Tibial artery (tissue), 4 donors: ENCODE data around the gene SDC3.

ENCODE experiments used
- DNase-seq, 2 donors: peaks; one replicate each; pipeline ENCODE4 v3.0.0-alpha.2; 2019
- H3K27ac ChIP-seq, 2 donors: fragments of 200-600 bp; sonication (generic) in 1 of 2; 1 replicate in 1 of 2; 2 replicates in 1 of 2; pipeline ENCODE4 v1.5.1; 2018 to 2019; ENCODE audit warnings: mild to moderate bottlenecking in 1 of 2
- H3K27me3 ChIP-seq, 2 donors: fragments of 200-600 bp; sonication (generic) in 1 of 2; one replicate each; pipeline versions ENCODE4 v1.5.1 to v1.6.0; 2016 to 2019
- H3K36me3 ChIP-seq, 3 donors: fragments of 200-600 bp; sonication (generic) in 2 of 3; one replicate each; pipeline ENCODE4 v1.5.1; 2016 to 2019; ENCODE audit warnings: mild to moderate bottlenecking in 2 of 3
- H3K4me1 ChIP-seq, 4 donors: fragments of 200-600 bp; sonication (generic) in 2 of 4; 1 replicate in 3 of 4; 2 replicates in 1 of 4; pipeline ENCODE4 v1.5.1; 2016 to 2019
- H3K4me3 ChIP-seq, 2 donors: fragments of 200-600 bp; sonication (generic) in 1 of 2; 1 replicate in 1 of 2; 2 replicates in 1 of 2; pipeline ENCODE4 v1.5.1; 2018 to 2019; ENCODE audit warnings: mild to moderate bottlenecking in 2 of 2
- H3K9me3 ChIP-seq, 3 donors: fragments of 200-600 bp; sonication (generic) in 1 of 3; one replicate each; pipeline ENCODE4 v1.5.1; 2016 to 2019
- CTCF ChIP-seq, 2 experiments: fragments of 200-600 bp in 1 of 2; fragments of 450-650 bp in 1 of 2; IDR thresholded peaks; one replicate each; pipeline ENCODE4 v1.5.1; 2017 to 2019; ENCODE audit warnings: antibody characterized with exemption in 2 of 2, mild to moderate bottlenecking in 1 of 2, moderate library complexity in 1 of 2
- intact Hi-C: fragments of 100-400 bp; cut with DNase I; formaldehyde crosslinking; loops from one replicate; pipeline ENCODE4 v1.15.0; 2023; ENCODE audit warnings: low total_unique reads

The SDC3 gene

GRCh38 chr1:30930631-30931173, 22.1 kb upstream of the SDC3 start:
- Histone ChIP-seq H3K4me3 (no peak overlapping the region), H3K27me3 (no peaks in the 10 kb centered on the region), H3K4me1 (peaks cover 0 to 7% (median 0%) of the 10 kb centered on the region in 4 donors), H3K36me3 (peaks cover 19 to 45% (median 31%) of the 10 kb centered on the region in 3 donors), H3K27ac (no peak overlapping the region), H3K9me3 (no peaks in the 10 kb centered on the region)
- intact Hi-C loops, result no loop called here
- TF ChIP-seq CTCF (IDR thresholded peaks at IDR 0.05), result no peak
- no peak for DNase-seq

GRCh38 chr1:30929944-30930525, 21.5 kb upstream of the SDC3 start:
- Histone ChIP-seq H3K27me3 (no peaks in the 10 kb centered on the region), H3K27ac (no peak overlapping the region), H3K36me3 (peaks cover 14 to 40% (median 28%) of the 10 kb centered on the region in 3 donors), H3K4me3 (no peak overlapping the region), H3K4me1 (peaks cover 0 to 7% (median 0%) of the 10 kb centered on the region in 4 donors), H3K9me3 (no peaks in the 10 kb centered on the region)
- TF ChIP-seq CTCF (IDR thresholded peaks at IDR 0.05), result no peak
- no peak for DNase-seq
- intact Hi-C loops, result no loop called here

- H3K4me1 ChIP-seq, result peaks cover 0 to 7% (median 0%) of the 10 kb centered on the region in 4 donors
- H3K4me3 ChIP-seq, result no peak overlapping the region
- peaks cover 8 to 33% (median 21%) of the 10 kb centered on the region in 3 donors for H3K36me3 ChIP-seq
- peaks cover 0 to 6% of the 10 kb centered on the region in 2 donors for H3K27me3 ChIP-seq
- no peak overlapping the region for H3K27ac ChIP-seq
- TF ChIP-seq CTCF (IDR thresholded peaks at IDR 0.05), result peak; percentile 67 to 75
- intact Hi-C loops, result no loop called here
- no peak for DNase-seq
- no peaks in the 10 kb centered on the region for H3K9me3 ChIP-seq
These were observed 20.8 kb upstream of the SDC3 start for GRCh38 chr1:30929135-30929889.

GRCh38 chr1:30928789-30929134, 20.2 kb upstream of the SDC3 start:
- peaks cover 0 to 7% (median 0%) of the 10 kb centered on the region in 4 donors for H3K4me1 ChIP-seq
- TF ChIP-seq CTCF (IDR thresholded peaks at IDR 0.05), result no peak
- no peak for DNase-seq
- H3K9me3 ChIP-seq, result no peaks in the 10 kb centered on the region
- H3K27ac ChIP-seq, result no peak overlapping the region
- H3K4me3 ChIP-seq, result no peak overlapping the region
- peaks cover 0 to 6% of the 10 kb centered on the region in 2 donors for H3K27me3 ChIP-seq
- intact Hi-C loops, result no loop called here
- peaks cover 4 to 28% (median 16%) of the 10 kb centered on the region in 3 donors for H3K36me3 ChIP-seq

GRCh38 chr1:30928171-30928570, 19.6 kb upstream of the SDC3 start:
- Histone ChIP-seq H3K36me3 (peaks cover 4 to 22% (median 10%) of the 10 kb centered on the region in 3 donors), H3K4me3 (no peak overlapping the region), H3K27me3 (peaks cover 0 to 6% of the 10 kb centered on the region in 2 donors), H3K27ac (no peak overlapping the region), H3K4me1 (peaks cover 0 to 7% (median 0%) of the 10 kb centered on the region in 4 donors), H3K9me3 (no peaks in the 10 kb centered on the region)
- DNase-seq, result no peak
- intact Hi-C loops, result no loop called here
- no peak for TF ChIP-seq CTCF (IDR thresholded peaks at IDR 0.05)
